H1 (cell line): ENCODE results near the gene MYLK2.

Experiments
- POLR2AphosphoS5 ChIP-seq: IDR thresholded peaks from 2 replicates; pipeline ENCODE4 v1.6.1; 2011; ENCODE audit warnings: low read depth, low read length
- ZNF274 ChIP-seq: IDR thresholded peaks from 2 replicates; pipeline ENCODE4 v1.7.0; 2012; ENCODE audit warnings: low read length, borderline replicate concordance; ENCODE audit errors: extremely low read depth
- TF ChIP-seq, protein P1 (sequence below), 3 experiments: IDR thresholded peaks; 1 replicate in 2 of 3; 2 replicates in 1 of 3; pipeline versions ENCODE4 v1.5.1 to v1.6.1; 2011; ENCODE audit warnings: low read length in 3 of 3, mild to moderate bottlenecking in 3 of 3, inconsistent platforms in 2 of 3, low read depth in 1 of 3, moderate library complexity in 1 of 3; ENCODE audit not compliant: insufficient read depth in 1 of 3; ENCODE audit errors: control extremely low read depth in 1 of 3

DNA sequence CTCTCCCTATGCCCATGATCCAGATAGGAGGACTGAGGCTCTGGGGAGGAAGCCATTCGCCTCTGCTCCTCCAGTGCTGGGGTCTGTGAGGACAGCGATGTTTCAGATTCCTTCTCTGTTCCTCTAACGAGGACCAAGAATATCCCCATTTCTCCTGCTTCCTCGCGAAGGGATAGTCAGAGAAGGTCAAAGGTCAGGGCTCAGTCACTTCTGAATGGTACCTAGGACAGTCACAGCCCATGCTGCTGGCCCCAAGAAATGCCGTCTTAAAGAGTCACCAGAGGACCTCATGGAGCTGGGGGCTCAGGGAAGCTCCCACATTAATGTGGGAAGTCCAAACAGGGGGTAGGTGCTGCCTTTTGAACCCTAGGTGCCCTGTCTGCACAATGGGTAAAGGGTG is 24.1 kb downstream of the MYLK2 start:
- TF ChIP-seq POLR2AphosphoS5 (no peak), ZNF274 (no peak)
- TF ChIP-seq, protein P1, sequence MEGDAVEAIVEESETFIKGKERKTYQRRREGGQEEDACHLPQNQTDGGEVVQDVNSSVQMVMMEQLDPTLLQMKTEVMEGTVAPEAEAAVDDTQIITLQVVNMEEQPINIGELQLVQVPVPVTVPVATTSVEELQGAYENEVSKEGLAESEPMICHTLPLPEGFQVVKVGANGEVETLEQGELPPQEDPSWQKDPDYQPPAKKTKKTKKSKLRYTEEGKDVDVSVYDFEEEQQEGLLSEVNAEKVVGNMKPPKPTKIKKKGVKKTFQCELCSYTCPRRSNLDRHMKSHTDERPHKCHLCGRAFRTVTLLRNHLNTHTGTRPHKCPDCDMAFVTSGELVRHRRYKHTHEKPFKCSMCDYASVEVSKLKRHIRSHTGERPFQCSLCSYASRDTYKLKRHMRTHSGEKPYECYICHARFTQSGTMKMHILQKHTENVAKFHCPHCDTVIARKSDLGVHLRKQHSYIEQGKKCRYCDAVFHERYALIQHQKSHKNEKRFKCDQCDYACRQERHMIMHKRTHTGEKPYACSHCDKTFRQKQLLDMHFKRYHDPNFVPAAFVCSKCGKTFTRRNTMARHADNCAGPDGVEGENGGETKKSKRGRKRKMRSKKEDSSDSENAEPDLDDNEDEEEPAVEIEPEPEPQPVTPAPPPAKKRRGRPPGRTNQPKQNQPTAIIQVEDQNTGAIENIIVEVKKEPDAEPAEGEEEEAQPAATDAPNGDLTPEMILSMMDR (IDR thresholded peaks at IDR 0.05; ENCODE audit: control extremely low read depth in 1 of 3, insufficient read depth in 1 of 3, low read depth in 1 of 3, low read length in 3 of 3): no peak
